ENCODE data around the gene UMPS. TPM values are rescaled to one million over a fixed set of nuclear protein-coding genes. Genes with fewer than 3 reads are reported as not detected.
"Not testable (repeated sequence)": the region's sequence is repeated elsewhere in the genome, so short reads cannot be mapped to it uniquely, and the experiment has no call there.

The UMPS gene
- polyA plus RNA-seq, 1 of the 3 experiments (the other 2 are of a cell fraction), result 25.1 TPM

DNA sequence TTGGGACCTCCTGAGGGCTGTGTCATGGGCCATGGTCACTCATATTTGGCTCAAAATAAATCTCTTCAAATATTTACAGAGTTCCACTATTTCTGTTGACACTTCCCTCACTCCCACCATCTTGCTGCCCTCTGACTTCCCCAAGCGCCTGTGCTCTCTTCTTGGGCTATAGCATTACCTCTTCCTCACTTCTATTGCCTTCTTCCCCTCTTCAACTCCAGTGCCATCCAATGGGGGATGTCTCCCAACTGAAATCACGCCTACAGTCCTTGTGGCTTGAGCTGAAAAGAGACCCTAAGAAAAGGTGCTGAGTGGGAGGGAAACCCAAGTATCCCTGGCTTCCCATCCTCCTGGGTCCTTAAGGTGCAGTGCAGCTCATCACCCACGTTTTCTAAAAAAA is 21.8 kb downstream of the UMPS start:
- H3K9ac ChIP-seq, result no peak overlapping the region
- no peaks in the 10 kb centered on the region for H3K27me3 ChIP-seq (ENCODE audit: insufficient read depth)
- no peaks in the 10 kb centered on the region for H3K9me2 ChIP-seq
- peaks cover 0 to 7% of the 10 kb centered on the region in 2 experiments for H3K36me3 ChIP-seq (replicated peaks in 1 of 2; ENCODE audit: control insufficient read depth in 1 of 2, insufficient read depth in 2 of 2, low read length in 1 of 2)
- H3K4me3 ChIP-seq (ENCODE audit: low read depth in 2 of 2, low read length in 1 of 2), result no peak overlapping the region
- peaks cover 6% of the 10 kb centered on the region for H3F3A ChIP-seq (replicated peaks; ENCODE audit: insufficient read depth)
- DNase-seq, result no peak
- no peak overlapping the region for H2AFZ ChIP-seq (ENCODE audit: low read depth)
- CTCF ChIA-PET, result interaction anchor here (1.2 to 2.0 kb wide), 3 partner anchors 9 to 243 kb away, joined by 3 to 8 read pairs (median 4); no protein-coding TSS in a partner anchor
- H3K9me3 ChIP-seq, result no peaks in the 10 kb centered on the region
- WGBS (ENCODE audit: low lambda C conversion rate), result 78% methylated on average over 3 of the region's 3 CpGs
- no peak for TF ChIP-seq EP300 (IDR thresholded peaks at IDR 0.05; ENCODE audit: borderline replicate concordance in 1 of 2, low read depth in 1 of 2, low read length in 1 of 2)
- TF ChIP-seq RAD21 (IDR thresholded peaks at IDR 0.05; ENCODE audit: low read length), result no peak
- TF ChIP-seq, protein P1, sequence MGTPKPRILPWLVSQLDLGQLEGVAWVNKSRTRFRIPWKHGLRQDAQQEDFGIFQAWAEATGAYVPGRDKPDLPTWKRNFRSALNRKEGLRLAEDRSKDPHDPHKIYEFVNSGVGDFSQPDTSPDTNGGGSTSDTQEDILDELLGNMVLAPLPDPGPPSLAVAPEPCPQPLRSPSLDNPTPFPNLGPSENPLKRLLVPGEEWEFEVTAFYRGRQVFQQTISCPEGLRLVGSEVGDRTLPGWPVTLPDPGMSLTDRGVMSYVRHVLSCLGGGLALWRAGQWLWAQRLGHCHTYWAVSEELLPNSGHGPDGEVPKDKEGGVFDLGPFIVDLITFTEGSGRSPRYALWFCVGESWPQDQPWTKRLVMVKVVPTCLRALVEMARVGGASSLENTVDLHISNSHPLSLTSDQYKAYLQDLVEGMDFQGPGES (IDR thresholded peaks at IDR 0.05; ENCODE audit: low read depth, low read length), result no peak
- no peak for TF ChIP-seq TEAD4 (IDR thresholded peaks at IDR 0.05; ENCODE audit: borderline replicate concordance, insufficient read depth)
- TF ChIP-seq ELF1 (IDR thresholded peaks at IDR 0.05), result no peak
- TF ChIP-seq SIN3A (IDR thresholded peaks at IDR 0.05; ENCODE audit: borderline replicate concordance, low read depth, low read length), result no peak
- TF ChIP-seq MEF2A (IDR thresholded peaks at IDR 0.05; ENCODE audit: borderline replicate concordance, low read depth), result no peak
- no peak for TF ChIP-seq CTCF (IDR thresholded peaks at IDR 0.05)
- no peak for TF ChIP-seq TAF1 (IDR thresholded peaks at IDR 0.05; ENCODE audit: borderline replicate concordance, low read depth, low read length)
- TF ChIP-seq CHD2 (IDR thresholded peaks at IDR 0.05; ENCODE audit: low read length, partially characterized antibody), result no peak
- no peak for TF ChIP-seq RFX5 (IDR thresholded peaks at IDR 0.05; ENCODE audit: low read length)
- TF ChIP-seq USF2 (IDR thresholded peaks at IDR 0.05; ENCODE audit: borderline replicate concordance, low read depth, low read length), result no peak
- no peak for TF ChIP-seq EZH2phosphoT487 (IDR thresholded peaks at IDR 0.05; ENCODE audit: borderline replicate concordance, low read depth)
- TF ChIP-seq ZBTB33 (IDR thresholded peaks at IDR 0.05; ENCODE audit: borderline replicate concordance, low read depth), result no peak
- H3K4me2 ChIP-seq, result no peak overlapping the region
- no peak overlapping the region for H3K27ac ChIP-seq (ENCODE audit: low read depth in 2 of 2, low read length in 1 of 2)
- H4K20me1 ChIP-seq (ENCODE audit: insufficient read depth), result no peaks in the 10 kb centered on the region
- no peaks in the 10 kb centered on the region for H3K79me2 ChIP-seq (ENCODE audit: insufficient read depth)
- POLR2A ChIA-PET, result no interaction called here
- H3K4me1 ChIP-seq (ENCODE audit: control insufficient read depth in 1 of 2, insufficient read depth in 2 of 2, low read depth in 1 of 2, low read length in 1 of 2), result no peaks in the 10 kb centered on the region

DNA sequence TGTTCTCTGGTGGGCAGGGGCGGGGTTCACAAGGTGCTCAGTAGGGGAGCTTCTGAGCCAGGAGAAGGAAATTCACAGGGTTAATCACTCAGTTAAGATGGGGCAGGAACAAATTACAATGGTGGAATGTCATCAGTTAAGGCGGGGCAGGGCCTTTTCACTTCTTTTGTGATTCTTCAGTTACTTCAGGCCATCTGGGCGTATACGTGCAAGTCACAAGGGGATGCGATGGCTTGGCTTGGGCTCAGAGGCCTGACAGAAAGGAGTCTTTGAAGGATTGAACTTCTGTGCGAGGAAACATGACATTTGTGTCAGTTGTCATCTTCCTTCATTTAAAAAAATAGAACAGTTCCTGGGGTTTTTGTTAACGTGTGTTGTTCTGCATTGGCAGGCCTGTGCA is 27.7 kb downstream of the UMPS start:
- CTCF ChIA-PET, result interaction anchor here (0.6 to 15.4 kb wide), 2 partner anchors 146 to 193 kb away, joined by 3 to 332 read pairs; no protein-coding TSS in a partner anchor
- H3K79me2 ChIP-seq (ENCODE audit: insufficient read depth); H3K9ac ChIP-seq; H3K27ac ChIP-seq (ENCODE audit: low read depth in 2 of 2, low read length in 1 of 2); H4K20me1 ChIP-seq (ENCODE audit: insufficient read depth); POLR2A ChIA-PET; H2AFZ ChIP-seq (ENCODE audit: low read depth); H3K4me2 ChIP-seq; H3K27me3 ChIP-seq (ENCODE audit: insufficient read depth); H3K9me2 ChIP-seq; H3K4me3 ChIP-seq (ENCODE audit: low read depth in 2 of 2, low read length in 1 of 2); DNase-seq; H3K9me3 ChIP-seq: not testable (repeated sequence)
- peaks cover 9 to 21% of the 10 kb centered on the region in 2 experiments; a peak in 3 of 4 replicates for H3K4me1 ChIP-seq (ENCODE audit: control insufficient read depth in 1 of 2, insufficient read depth in 2 of 2, low read depth in 1 of 2, low read length in 1 of 2)
- peaks cover 11% of the 10 kb centered on the region for H3F3A ChIP-seq (replicated peaks; ENCODE audit: insufficient read depth)
- 92% methylated on average over 7 of the region's 7 CpGs for WGBS (ENCODE audit: low lambda C conversion rate)
- H3K36me3 ChIP-seq (replicated peaks in 1 of 2; ENCODE audit: control insufficient read depth in 1 of 2, insufficient read depth in 2 of 2, low read length in 1 of 2), result peaks cover 6 to 12% of the 10 kb centered on the region in 2 experiments
